GM11168 (cell line): ENCODE measurements around the gene NTF3.
"Not testable (repeated sequence)": the region's sequence is repeated elsewhere in the genome, so short reads cannot be mapped to it uniquely, and the experiment has no call there.

Experiments
- in situ Hi-C: fragments of 300-500 bp; cut with MboI; formaldehyde crosslinking; loops from one replicate; pipeline ENCODE4 v1.12.0; 2022; ENCODE audit warnings: low sequenced_read_pairs; ENCODE audit not compliant: unreplicated experiment

The NTF3 gene

DNA sequence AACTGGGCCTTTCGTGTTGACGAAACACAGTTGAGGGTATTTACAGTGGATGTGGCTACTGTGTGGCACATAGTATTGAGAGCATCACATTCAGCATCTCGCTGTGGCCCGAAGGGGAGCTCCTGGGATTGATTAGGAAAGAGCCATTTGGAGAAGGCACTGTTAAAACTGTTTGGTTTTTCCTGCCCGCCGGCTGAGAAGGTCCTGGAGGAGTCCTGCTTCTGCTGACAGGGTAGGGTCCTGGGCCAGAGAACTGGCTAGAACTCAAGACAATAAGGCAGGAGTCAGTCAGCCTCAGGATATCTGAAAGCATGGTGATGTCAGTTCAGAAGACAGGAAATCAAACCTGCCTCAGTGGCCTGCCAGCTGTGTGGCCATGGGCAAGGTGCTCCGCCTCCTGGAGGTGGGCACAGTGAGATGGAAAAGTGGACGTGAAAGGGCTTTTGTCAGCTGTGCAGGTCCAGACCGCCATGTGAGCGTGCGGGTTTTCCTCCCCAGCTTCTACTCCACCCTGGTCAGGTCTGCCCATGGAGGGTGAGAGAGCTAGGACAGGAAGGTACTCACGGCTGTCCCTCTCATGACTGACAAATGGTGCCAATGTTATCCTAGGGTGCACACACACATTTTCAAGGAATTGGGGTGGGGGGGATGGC, 92.3 kb downstream of the NTF3 start:
- in situ Hi-C loops = no loop called here

DNA sequence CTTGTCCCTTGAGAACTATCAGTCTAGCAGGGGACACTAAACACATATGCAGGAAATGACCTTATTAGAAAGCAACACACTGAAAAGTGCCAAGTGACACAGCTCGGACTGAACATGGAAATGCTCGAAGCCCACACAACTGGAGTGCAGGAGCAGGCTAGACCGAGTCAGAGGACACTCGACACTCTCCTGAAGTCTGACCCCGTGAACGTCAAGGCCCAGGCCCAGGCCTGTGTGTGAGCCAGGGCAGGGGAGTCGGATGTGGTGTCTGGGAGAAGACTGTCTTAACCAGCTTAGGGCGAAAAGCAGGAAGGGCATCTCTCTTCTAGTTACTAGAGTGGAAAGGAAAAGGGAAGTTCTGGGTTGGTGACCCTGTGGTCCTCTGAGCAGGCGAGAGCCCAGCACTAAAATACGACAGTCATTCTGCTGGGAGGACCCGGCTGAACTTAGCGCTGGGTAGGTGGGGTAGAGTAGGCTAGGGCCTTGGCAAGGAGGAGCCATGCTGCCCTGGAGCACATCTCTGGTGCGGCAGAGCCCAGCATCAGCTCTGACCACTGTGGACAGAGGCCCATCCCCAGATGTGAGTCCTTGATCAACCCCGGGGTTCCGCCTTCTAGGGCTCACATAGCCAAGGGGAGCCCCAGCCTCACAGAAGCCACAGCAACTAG, 93.0 kb downstream of the NTF3 start:
- in situ Hi-C loops = no loop called here

DNA sequence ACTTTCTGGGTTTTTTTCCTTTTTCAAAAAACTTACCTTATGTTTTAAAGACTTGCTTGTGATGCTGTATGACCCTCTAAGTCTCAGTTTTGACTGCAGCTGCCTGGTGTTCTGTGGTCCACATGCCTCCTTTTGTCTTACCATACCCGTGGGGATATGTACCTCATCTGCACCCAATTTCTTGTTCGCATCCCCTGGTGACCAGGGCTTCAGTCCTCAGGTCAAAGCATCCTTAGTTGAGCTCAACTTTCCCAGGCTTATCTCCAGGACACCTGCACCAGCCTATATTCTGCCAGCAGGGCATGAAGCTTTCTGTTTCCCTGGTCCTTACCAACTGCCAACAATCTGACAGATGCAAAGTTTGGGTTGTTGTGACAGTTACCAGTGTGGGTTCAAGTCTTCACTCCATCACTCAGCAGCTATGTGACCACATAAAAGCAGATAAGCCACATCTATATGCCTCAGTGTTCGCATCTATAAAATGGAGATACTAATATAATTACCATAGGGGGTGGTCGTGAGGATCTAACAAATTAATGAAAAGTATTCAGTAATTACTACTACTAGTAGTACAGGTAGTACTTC, 94.0 kb downstream of the NTF3 start:
- in situ Hi-C loops = no loop called here

DNA sequence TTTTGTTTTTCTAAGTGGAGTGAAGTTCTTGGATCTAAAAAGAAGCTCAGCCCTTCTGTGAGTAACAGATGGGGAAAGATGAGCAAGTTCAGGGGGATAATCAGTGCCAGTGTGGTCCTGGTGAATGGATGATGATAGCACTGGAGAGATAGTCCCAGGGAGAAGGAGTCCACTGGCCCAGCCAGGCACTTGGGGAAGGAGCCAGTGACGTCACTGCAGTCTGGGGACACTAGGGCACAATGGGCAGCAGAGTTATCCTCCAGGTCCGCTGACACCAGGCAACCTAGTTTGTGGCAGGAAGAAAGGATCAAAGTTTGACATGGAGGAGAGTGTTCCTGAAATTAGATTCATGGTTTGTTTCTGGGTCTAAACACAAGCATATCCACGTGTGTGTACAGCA, 101.5 kb downstream of the NTF3 start:
- in situ Hi-C loops = no loop called here

DNA sequence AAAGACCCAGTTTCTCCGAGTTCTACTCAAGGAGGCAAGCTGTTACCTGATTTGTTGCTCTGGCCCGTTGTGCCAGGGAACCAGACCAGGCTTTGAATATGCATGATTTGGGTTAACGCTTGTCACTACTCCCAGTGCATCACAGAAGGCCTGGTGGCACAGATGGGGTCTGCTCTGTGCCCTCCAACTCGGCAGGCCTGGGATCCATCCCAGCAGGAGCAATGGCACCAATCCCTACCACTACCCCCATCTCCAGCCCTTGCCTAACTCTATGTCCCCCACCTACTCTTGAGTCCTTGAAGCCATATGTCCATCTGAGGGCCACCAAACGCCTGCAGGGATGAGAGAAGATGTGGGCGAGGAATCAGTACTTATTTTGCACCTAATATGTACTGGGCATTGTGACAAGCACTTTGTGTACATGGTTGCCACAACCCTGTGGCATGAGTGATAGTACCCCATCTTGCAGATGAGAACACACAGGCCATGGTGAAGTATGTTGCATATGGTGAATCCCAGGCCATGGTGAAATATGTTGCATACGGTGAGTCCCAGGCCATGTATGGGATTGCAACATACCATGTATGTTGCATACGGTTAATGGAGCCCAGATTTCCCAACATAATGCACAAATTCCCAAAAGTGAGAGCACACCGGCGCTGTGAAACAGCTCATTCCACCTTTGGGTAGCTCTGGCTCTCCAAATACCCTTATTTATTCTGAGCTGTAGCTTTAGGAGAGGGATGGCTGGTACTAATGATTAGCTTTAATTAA, 102.7 kb downstream of the NTF3 start:
- in situ Hi-C loops = no loop called here

DNA sequence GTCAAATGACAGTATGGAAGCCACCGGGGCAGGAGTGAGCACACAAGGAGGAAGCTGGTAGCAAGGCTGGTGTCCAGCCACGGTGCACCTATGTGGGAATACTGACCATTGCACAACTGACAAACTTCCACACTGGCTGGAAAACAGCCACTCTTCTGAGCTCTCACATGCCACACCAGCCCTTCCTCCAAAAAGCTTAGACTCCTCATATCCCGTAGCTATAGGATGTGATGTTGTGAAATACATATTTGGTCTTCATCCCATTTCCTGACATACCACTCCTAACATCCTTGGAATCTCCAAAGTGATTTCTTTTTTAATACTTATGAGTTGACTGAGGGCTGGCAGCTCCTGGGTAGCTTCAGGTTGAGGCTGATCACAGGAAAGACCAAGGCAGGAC, 103.6 kb downstream of the NTF3 start:
- in situ Hi-C loops = no loop called here

DNA sequence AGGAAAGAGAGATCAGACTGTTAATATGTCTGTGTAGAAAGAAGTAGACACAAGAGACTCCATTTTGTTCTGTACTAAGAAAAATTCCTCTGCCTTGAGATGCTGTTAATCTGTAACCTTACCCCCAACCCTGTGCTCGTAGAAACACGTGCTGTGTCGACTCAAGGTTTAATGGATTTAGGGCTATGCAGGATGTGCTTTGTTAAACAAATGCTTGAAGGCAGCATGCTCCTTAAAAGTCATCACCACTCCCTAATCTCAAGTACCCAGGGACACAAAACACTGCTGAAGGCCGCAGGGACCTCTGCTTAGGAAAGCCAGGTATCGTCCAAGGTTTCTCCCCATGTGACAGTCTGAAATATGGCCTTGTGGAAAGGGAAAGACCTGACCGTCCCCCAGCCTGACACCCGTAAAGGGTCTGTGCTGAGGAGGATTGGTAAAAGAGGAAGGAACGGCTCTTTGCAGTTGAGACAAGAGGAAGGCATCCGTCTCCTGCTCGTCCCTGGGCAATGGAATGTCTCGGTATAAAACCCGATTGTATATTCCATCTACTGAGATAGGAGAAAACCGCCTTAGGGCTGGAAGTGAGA, 105.2 kb downstream of the NTF3 start:
- in situ Hi-C loops = not testable (repeated sequence)

DNA sequence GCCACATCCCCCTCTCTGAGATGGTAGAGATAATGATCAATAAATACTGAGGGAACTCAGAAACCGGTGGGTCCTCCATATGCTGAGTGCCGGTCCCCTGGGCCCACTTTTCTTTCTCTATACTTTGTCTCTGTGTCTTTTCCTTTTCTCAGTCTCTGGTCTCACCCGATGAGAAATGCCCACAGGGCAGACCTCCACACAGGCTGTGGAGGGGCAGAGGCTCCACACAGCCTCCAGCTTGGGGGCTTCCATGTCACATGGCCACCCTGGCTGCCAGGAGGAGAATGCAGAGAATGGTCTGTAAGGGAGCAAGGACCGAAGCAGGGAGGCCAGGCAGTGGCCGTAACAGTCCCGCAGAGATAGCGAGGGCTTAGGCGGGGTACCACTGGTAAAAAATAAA, 105.9 kb downstream of the NTF3 start:
- in situ Hi-C loops = no loop called here
